HG02981 (cell line): ENCODE measurements around the gene CHI3L2.

Source experiments
- ATAC-seq: cut with Tn5 transposase; IDR thresholded peaks from one replicate; pipeline ENCODE4 v1.9.1; 2021; ENCODE audit warnings: mild to moderate bottlenecking, moderate library complexity; ENCODE audit not compliant: unreplicated experiment

CHI3L2 gene

DNA sequence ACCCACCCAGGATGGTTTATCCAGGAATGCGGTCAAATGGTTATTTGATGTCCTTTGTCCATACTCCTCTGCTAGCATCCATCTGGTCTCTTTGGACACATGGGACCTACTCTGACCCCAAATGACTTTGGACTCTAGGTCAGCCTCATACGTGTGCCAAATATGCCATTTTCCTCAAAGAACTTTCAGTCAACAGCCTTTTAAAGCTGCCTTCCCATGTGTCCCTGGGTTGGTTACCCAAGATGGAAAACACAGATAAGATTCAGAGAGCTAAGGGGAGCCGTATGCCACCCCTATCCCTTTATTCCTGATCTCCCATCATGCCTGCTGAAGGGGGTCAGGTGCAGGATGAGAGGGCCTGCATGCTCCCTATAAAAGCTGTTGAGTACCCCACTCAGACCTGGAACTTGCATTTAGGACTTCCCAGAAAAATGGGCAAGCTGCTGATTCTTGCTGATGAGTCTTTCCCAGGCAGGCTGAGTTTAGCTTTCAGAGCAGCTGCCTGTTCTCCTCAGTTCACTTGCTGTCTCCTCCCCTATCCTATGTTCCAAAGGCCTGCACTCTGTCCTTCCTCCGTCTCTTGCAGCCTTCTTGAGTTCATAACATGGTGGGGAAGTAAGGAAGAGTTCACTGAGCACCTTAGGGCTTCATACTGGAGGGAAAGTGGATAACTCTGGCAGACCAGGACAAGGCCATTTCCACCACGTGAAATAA is 19.8 kb downstream of the CHI3L2 start:
- no peak for ATAC-seq

DNA sequence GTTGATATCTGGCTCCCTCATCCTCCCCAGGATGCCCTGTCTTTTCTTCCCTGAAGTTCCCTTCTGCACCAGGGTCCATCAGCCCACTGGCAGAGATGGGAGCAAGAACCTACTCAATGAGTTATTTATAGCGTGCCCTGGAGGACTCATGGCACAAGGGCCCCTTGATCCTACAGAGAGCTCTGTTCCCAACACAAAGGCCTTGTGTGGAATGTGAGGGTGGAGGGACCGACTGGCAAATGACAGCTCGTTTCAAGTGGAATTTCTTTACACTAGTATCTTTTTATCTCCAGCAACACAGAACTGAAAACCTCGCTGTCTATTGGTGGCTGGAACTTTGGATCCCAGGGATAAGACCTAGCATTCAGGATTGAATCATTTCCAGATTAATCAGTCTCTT is 22.4 kb downstream of the CHI3L2 start:
- ATAC-seq, result no peak

DNA sequence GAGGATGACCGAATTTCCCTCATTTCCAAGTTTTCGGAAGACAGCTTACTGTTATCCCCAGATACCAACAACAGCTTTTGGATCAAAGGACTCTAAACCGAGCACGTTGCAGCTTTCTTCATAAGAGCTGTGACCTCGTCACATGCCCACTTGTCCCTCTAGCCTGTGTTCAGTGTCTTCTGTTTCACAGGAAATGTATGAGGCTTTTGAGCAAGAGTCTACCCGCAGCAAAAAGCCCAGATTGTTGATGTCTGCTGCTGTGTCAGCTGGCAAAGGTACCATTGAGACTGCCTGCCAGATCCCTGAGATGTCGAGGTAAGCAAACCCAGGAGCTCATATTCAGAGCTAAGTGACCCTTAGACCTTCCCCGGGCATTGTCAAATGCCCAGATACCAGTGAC is 24.1 kb downstream of the CHI3L2 start:
- ATAC-seq, result no peak

DNA sequence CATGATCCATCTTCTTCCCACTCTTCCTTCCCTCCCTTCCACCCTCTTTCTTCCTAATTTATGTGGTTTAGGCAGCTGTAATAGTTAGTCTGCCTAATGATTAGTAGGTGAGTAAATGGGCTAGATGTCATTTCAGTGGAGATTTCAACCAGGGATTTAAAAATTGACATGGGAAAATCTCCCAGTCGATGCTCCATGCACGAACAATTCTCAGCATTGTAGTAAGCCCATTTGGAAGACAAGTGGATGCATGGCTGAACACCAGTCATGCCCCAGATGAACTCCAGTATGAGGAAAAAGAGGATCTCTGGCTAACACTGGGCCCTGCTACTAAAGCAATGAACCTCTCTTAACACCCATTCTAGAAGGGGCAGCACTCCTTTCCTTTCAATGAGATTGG is 25.3 kb downstream of the CHI3L2 start:
- no peak for ATAC-seq

DNA sequence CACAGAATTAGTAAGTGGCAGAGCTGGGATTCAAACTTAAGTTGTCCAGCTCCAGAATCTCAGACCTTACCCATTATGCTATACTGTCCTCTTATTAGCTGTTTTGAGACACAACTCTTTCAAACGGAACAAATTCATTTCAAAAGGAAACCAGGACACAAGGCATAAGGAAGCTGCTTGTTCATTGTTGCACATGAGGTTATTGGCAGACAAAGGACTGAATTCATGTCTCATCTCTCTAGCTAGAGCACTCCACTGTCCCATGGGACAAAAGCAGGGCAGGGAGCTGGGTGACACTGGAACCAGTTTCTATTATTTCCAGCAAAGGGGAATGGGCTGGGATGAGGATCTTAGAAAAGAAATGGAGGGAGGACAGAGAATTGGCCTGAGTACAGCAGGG is 26.4 kb downstream of the CHI3L2 start:
- no peak for ATAC-seq

DNA sequence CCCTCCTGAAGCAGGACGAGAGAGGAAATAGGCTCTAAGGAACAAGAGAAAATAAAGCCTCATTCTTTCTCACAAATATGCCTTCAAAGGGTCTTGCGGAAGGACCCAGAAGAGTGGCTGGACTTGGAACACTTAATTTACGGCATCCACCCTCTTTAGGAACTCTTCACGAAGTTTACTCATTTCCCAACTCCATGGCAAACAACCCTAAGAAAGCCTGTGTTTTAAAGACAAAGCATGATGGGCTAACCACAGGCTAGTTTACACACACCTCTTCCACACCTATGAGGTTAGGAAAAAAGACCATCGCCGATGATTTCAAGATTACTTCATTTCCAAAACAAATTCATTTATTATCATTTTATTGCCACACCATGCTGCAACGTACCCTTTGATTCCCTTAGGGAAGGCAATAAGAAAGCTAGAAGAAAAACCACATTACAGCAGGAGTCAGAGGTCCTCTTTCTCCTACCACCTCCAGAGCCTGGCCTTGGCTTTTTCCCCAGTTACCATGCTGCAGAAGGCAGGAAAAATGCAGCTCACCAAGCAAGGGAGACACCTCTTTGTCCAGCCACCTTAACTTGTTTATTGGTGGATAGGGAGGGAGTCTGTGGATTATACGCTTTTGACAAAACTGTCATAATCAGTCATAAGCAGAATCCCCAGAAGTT is 29.6 kb downstream of the CHI3L2 start:
- no peak for ATAC-seq

DNA sequence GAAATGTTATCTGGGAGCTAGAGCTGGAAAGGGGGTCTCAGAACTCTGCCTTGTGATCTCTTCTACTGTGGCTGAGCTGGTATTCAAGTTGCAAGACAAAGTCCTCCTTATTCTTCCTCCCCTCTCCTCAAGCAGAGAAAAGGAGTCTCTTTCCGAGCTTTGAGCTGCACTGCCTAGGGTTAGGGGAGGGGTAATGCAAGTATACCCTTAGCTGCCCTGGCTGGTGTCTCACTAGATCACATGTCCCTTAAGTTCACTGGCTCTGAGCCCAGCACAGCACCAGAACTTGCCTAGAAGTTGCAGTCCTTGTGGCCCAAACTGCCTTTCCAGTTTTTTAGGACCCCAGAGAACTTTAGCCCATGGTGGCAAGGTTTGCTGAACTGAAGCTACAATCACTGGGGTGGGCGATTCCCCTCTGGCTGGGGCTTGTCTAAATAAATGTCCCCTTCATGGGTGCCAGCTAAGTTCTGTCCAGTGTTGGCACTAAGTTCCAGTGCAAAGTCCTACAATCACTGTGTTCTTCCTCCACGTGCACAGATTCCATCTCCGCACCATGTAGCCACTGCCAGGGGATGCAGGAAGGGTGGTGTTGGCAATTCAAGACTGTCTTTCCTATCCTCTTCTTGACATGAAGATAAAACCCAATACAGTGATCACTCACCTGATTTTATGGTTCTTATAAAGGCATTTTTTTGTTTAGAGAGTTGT is 40.4 kb downstream of the CHI3L2 start:
- no peak for ATAC-seq

DNA sequence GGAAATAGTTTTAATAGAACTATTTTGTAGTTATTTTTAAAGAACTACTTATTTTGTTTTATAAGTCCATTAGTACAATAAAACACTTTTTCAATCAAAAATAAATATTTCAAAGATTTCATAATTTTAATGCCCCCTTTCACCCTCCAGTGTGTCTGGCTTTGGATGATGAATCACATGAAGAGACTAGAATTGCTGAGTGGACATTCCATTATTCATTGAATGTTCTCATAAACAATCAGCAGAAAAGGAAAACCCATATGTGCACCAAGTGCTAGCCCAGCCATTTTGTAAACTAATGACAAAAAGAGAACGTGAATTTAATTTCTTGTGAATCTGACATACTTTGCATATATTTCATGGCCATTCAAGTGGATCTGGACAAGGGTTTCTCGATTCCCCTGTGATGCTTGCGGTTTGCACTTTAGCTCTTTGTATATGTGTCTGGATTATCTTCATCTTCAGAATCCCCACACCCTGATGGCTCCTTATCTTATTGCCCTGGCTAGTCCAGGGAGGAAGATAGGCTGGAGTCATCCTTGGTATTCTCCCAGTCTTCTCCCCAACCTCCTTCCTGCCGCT is 42.4 kb downstream of the CHI3L2 start:
- ATAC-seq, result no peak

DNA sequence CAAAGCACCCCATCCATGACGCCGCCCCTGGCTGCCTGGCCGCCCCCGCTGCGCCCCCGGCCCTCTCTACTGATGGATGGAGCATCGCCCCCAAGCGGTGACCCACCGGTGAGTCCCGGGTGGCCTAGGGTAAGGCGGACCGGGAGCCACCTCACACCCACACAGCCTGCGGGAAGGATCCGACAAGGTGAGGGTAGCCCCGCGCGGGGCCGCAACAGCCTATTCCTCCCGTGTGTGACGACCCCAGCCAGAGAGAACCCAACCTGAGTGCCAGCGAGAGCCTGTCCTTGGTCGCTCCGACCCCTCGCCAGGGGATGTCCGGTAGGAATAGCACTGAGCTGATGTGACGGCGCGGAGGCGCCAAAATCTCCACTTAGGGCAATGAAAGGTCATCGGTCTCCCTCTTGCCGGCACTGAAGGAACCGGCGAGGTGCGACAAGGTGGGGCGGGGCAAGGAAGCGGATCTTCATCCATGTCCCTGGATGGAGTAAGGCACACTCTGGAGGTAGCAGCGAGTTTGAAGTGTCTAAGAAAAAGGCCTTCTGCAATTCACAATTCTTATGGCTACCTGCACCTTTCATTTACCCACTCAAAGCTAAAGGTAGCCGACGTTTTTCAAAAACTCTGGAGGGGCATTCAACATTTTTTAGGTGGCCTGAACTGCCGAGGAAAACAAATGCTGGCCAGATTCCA is 43.4 kb downstream of the CHI3L2 start:
- no peak for ATAC-seq

DNA sequence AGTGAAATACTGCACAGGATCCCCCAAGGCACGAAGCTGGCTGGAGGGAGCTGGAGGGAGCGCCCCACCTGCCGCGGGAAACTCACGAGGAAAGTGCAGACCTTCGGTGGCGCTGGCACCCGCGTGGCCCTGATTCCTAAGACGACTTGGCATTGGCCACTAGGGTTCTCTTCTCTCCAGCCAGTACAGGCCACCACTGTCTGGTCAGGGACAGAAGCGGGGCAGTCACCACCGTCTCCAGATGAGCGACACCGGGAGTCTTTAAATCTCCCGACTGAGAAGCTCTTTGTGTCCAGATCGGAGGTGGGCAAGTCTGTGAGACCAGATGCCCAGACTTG is 43.9 kb downstream of the CHI3L2 start:
- ATAC-seq, result no peak

DNA sequence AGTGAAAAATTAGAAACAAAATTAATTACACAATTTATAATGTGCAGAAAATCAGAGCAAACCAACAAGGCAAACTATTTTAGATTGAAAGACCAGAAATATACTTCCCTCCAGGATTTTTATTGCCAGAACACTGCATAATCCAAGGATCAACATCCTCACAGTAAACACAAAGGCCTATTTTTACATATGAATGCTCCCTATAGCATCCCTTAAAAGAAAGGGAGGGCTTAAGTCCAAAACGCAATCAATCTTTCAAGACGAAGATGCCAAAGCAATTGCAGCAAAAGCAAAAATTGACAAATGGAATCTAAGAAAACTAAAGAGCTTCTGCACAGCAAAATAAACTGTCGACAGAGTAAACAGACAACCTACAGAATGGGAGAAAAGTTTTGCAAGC is 44.6 kb downstream of the CHI3L2 start:
- ATAC-seq, result no peak

DNA sequence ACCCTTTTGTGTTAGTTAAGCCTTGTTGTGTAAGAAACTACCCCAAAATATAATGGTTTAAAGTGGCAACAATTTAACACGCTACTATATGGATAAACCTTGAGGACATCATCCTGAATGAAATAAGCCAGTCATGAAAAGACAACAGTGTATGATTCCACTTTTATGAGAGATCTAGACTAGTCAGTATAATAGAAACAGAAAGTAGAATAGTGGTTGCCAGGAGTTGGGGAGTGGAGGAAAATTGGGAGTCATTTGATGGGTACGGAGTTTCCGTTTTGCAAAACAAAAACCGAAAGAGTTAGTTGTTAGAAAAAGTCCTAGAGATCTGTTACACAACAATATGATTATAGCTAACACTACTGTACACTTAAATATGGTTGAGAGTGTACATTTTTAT is 47.1 kb downstream of the CHI3L2 start:
- peak; percentile 26 for ATAC-seq

DNA sequence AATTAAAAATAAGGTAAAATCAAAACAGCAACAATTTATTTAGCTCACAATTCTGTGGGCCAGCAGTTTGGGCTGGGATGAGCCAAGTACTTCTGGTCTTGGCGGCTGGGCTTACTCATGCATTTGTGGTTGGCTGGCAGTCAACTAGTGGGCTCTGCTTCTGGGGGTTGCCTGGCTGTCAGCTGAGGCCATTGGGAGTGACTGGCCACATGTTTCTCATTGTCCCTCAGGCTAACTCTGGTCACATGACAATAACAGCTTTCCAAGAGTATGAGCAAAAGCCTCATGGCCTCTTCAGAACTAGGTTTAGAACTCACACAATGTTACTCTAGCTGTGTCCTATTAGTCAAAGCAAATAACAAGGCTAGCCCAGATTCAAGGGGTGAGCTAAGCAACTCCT is 47.6 kb downstream of the CHI3L2 start:
- peak; percentile 45 for ATAC-seq

DNA sequence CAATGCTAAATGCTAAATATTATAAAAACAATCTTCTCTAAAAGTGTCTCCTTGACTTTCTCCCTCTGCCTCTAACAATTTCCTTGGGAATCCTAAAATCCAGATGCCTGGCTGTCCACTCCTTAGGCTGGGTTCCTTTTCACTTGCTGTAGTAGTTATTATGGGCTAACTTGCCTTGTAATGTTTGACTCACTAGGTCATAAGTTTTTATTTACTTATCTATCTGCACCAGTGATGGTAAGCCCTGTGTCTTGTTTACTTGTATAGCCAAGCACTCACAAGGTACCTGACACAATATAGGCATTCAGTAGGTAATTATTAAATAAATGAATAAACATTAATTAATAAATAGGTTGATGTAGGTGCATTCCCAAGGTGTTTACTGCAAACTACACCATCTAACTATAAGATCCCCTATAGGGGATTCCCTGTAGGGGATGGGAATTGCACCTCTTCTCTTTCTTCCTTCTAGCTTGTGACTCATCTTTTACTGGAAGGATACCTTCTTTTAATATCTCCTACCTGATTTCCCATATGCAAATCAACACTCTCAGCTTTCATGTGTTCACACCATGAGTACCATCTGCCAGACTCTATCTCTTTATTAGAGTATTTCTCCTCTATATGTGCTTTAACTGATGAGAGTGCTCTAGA is 48.4 kb downstream of the CHI3L2 start:
- ATAC-seq, result no peak

DNA sequence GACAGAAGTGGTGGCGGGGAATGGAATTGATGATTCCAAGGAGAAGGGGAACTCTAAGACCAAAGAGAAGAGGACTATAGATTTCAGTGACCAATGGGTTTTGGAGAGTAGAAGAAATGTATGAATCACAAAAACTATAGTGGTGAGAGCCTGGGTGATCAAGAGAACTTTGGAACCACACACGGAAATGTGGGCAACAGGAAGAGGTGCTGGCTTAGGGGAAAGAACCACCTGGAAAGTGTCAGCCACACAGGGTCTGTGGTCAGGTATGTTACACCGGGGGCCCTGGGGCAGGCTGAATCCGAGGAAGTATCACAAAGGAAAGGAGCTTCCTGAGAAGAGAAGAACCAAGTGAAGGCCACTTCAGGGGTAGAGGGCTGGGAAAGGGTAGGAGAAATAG is 51.6 kb downstream of the CHI3L2 start:
- ATAC-seq, result no peak

DNA sequence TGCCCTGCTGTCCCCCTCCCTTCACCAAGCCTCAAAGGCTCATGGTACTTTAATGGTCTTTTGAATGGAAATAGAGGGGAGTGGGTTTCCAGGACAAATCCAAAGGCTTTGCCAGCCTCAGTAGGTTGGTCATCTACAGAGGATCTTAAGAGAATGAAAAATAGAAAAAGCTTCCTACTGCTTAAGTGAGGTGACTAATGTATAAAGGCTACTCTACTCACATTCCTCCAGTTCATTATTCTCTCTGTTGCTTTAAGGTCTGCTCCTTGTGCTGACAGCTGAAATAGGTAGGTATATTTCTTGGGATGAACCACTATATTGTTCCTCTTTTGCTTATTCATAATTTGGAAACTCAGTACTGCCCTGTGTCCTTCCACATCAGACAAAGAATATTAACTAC is 52.8 kb downstream of the CHI3L2 start:
- no peak for ATAC-seq

DNA sequence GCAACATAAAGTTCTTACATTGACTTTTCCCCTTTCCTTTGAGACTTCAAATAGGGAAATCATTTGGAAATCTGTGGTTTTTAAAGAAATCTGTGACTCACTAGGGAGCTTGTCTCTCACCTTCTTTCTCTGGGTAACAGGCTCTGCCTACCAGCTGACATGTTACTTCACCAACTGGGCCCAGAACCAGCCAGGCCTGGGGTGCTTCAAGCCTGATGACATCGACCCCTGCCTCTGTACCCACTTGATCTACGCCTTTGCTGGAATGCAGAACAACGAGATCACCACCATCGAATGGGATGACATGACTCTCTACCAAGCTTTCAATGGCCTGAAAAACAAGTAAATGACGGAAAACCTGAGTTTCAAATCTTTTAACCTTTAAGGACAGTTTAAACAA is 53.9 kb downstream of the CHI3L2 start:
- no peak for ATAC-seq

DNA sequence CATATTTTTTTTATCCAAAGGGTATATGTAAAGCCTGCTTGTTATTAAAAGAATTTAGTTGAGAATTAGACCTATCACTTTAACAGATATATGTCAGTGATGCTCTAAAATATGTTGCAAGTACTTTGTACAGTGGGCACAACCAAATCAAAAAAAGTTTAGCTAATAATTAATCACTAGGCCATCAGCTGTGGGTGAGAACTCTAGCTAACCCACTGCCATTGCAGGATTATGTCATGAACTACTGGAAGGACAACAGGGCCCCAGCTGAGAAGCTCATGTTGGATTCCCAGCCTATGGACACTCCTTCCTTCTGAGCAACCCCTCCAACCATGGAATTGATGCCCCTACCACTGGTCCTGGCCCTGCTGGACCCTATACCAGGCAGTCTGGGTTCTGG is 56.3 kb downstream of the CHI3L2 start:
- ATAC-seq, result no peak

DNA sequence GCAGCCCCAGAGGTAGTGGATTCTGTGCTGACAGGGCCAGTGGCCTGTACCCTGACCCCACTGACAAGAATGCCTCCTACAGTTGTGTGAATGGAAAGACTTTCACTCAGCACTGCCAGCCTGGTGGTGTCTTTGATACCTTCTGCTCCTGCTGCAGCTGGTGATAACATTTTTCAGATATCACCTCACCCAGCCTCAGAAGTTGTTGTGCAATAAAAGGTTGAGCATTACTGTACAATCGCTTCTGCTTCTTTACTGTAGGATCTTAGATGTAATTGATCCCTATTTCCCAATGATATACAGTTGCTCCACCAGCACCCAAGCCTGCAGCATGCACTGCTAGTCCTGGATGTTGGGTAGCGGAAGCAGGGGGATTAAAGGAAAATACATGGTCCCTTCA is 58.4 kb downstream of the CHI3L2 start:
- no peak for ATAC-seq

DNA sequence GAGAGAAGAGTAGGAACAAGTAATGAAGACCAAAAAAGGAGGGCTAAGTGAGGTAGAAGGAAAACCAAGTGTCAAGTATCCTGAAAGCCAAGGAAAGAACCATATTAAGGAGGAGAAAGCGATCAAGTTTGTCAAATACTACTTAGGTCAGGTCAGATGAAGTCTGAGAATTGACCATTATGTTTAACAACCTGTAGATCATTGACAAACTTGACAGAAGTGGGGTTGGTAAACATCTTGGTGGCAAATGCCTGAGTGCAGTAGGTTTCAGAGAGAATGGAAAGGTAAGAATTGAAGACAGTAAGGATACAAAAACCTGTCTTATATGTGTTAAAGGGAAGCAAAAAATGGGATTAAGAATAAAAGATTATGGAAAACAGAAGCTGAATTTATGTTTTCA is 59.4 kb downstream of the CHI3L2 start:
- no peak for ATAC-seq

DNA sequence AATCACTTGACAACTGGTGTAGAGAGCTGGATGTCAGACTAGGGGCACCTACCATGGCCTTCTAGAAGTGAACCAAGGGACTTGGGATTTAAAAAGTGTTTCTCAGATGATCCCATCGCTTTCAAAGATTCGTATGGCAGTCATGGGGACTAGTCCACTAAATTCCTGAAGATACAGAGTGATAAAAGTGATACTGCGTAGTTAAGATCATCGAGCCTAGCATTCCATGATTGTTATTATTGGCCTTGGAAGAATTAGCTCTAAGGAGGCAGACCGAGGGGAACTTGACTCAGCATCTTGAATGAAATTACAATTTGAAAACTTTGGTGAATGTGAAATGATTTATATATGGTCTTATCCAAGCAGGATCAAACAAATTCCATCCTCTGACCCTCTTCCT is 61.9 kb downstream of the CHI3L2 start:
- no peak for ATAC-seq
